ENCODE measurements around the gene SECISBP2.
A peak's percentile ranks its signal among the peaks of the same experiment; 100 is the strongest.
"Not testable (repeated sequence)": the region's sequence is repeated elsewhere in the genome, so short reads cannot be mapped to it uniquely, and the experiment has no call there.

The SECISBP2 gene, protein sequence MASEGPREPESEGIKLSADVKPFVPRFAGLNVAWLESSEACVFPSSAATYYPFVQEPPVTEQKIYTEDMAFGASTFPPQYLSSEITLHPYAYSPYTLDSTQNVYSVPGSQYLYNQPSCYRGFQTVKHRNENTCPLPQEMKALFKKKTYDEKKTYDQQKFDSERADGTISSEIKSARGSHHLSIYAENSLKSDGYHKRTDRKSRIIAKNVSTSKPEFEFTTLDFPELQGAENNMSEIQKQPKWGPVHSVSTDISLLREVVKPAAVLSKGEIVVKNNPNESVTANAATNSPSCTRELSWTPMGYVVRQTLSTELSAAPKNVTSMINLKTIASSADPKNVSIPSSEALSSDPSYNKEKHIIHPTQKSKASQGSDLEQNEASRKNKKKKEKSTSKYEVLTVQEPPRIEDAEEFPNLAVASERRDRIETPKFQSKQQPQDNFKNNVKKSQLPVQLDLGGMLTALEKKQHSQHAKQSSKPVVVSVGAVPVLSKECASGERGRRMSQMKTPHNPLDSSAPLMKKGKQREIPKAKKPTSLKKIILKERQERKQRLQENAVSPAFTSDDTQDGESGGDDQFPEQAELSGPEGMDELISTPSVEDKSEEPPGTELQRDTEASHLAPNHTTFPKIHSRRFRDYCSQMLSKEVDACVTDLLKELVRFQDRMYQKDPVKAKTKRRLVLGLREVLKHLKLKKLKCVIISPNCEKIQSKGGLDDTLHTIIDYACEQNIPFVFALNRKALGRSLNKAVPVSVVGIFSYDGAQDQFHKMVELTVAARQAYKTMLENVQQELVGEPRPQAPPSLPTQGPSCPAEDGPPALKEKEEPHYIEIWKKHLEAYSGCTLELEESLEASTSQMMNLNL

DNA sequence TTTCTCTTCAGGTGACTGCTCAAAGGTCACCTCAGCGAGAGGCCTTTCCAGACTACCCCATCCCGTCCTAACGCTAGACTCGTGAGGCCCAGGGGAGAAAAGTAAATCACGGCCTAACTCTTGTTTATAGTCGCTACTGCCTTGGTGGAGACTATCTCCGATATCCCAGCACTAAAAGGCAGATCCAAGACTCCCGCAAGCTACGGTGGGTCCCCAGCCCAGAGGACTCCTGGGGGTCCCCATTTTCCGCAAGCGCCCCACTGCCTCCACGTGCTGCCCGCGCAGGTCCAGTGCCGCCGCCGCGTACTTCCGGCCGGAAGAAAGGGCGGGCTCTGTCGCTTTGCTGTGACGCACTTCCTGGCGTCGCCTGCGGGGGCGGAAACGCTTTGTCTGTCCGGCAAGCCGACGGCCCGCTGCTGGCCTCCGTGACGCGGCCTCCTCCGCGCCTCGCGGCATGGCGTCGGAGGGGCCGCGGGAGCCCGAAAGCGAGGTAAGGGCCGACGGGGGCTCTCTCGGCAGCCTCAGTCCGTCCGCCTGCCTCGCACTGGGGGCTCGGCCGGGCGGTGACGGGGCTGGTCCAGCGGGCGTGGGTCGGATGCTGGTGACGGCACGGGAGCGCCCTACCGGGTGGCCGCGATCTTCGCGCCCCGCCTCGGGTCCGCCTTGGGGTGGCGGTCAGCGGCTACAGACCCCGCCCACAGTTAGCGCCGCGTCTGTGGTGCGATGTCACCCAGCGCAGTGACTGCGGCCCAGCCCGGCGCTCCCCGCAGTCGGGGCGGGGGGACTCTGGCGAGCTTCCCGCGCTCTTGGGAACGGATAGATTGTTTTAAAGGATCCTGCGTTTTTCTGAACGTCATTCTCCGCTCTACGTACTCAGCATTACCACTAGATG, at the start of gene SECISBP2:
Gene SECISBP2 (plus strand): TSS at position 378 of the 892 bp plus-strand sequence. CDS start 77 bp downstream, at position 455.
- intact Hi-C loops (cut with DNase I), result no loop called here
- peak; percentile 82 to 98 (median 93) for DNase-seq

DNA sequence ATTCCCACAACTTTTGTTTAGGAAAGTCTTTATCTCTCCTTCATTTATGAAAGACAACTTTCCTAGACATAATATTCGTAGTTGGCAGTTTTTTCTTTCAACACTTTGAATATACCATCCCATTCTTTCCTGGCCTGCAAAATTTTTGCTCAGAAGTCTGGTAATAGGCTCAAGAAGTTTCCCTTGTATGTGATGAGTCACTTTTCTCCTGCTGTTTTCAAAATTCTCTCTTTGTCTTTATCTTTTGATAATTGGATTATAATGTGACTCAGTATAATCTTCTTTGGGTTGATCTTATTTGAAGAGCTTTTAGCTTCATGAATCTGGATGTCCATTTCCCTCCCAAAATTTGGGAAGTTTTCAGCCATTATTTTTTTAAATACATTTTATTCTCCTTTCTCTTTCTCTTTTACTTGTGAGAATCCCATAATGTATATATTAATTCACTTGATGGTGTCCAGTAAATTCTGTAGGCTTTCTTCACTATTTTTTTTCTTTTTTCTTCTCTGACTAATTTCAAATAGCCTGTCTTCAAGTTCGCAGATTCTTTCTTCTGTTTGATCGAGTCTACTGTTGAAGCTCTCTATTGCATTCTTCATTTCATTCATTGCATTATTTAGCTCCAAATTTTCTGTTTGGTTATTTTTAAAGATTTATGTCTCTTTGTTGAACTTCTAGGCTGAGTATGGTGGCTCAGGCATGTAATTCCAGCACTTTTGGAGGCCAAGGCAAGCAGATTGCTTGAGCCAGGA, 44.6 kb upstream of the SECISBP2 start:
- no peak for DNase-seq
- intact Hi-C loops (cut with DNase I), result no loop called here

GRCh38 chr9:89274838-89275237, 43.5 kb upstream of the SECISBP2 start:
- no peak for DNase-seq
- intact Hi-C loops (cut with DNase I), result no loop called here

- intact Hi-C loops (cut with DNase I), result not testable (repeated sequence)
Observed at GRCh38 chr9:89276040-89276439, 42.3 kb upstream of the SECISBP2 start.

GRCh38 chr9:89277043-89277442, 41.3 kb upstream of the SECISBP2 start:
- no peak for DNase-seq
- intact Hi-C loops (cut with DNase I), result no loop called here

More at GRCh38 chr9:89276040-89276439, 42.3 kb upstream of the SECISBP2 start:
- DNase-seq, result not testable (repeated sequence)

DNA sequence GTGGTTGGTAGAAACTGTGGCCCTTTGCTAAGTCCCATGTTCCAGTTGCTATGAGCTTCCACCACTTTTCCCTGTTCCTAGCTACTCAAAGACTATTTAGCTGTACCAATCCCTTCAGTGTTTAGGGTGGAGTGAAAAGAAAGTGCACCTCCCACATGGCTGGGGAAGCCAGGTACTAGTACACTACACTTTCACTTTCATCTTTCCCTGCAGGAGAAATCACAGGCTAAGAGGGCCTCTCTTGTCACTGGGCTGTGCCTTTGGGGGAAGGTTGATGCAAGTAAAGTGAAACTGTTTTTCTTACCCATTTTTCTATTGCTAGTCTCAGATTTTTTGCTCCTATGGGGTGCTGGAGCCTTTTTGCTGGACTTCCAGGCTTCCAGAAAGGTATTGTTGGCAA, 40.8 kb upstream of the SECISBP2 start:
- intact Hi-C loops (cut with DNase I), result no loop called here
- no peak for DNase-seq

DNA sequence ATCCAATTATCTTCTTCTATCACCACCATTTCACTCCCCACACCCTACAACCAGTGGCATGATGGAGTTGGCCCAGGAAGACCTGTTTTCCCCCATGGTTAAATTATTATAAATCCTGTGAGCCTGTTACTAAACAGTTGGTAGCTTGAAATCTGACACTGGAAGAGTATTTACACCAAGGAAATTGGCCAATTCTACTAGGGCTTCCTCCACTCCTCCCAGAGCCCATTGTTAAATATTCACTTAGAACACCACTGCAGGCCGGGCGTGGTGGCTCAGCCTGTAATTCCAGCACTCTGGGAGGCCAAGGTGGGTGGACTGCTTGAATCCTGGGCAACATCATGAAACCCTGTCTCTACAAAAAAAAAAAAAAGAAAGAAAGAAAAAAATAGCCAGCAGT, 39.7 kb upstream of the SECISBP2 start:
- no peak for DNase-seq
- intact Hi-C loops (cut with DNase I), result no loop called here

DNA sequence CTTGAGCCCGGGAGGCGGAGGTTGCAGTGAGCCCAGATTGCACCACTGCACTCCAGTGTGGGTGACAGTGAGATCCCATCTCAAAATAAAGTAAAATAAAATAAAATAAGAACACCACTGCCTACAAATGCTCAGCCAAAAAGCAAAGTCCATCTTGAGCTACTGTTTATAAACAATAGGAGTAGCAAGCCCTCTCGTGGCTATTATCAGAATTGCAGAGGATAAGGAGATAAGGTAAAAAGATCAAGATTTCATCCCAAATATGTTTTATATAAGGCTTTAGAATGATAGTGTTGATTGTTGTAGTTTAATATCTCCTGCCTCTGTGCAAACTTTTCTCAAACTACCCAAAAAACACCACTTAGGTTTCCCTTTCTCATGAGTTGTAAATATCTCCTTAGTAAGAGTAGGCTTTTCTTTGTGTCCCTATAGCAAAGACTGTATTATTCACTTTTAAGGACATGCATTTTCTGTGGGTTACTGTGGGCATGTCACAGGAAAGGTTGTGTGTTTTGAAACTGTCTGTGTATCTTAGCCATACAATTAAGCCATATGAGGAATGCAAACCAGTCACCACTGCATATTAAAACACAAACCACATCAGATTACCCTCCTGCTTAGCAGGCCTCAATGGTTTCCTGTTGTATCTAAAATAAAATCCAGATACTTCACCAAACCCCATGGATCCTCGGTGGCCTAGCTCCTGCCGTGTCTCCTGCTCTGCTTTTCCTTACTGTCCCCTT, 39.1 kb upstream of the SECISBP2 start:
- intact Hi-C loops (cut with DNase I), result no loop called here
- peak in 10 of 42 donors; percentile 13 to 55 (median 34) for DNase-seq

GRCh38 chr9:89281106-89281505, 37.2 kb upstream of the SECISBP2 start:
- no peak for DNase-seq
- intact Hi-C loops (cut with DNase I), result no loop called here

DNA sequence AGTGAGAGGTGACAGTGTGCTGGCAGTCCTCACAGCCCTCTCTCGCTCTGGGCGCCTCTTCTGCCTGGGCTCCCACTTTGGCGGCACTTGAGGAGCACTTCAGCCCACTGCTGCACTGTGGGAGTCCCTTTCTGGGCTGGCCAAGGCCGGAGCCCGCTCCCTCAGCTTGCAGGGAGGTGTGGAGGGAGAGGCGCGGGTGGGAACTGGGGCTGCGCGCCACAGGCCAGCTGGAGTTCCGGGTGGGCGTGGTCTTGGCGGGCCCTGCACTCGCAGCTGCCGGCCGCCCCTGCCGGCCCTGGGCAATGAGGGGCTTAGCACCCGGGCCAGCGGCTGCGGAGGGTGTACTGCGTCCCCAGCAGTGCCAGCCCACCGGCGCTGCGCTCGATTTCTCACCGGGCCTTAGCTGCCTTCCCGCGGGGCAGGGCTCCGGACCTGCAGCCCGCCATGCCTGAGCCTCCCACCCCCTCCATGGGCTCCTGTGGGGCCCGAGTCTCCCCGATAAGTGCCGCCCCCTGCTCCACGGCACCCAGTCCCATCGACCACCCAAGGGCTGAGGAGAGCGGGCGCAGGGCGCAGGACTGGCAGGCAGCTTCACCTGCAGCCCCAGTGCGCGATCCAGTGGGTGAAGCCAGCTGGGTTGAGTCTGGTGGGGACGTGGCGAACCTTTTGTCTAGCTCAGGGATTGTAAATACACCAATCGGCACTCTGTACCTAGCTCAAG, 35.9 kb upstream of the SECISBP2 start:
- intact Hi-C loops (cut with DNase I), result not testable (repeated sequence)
- peak in 3 of 42 donors; percentile 11 to 29 (median 17) for DNase-seq

GRCh38 chr9:89284076-89284475, 34.2 kb upstream of the SECISBP2 start:
- intact Hi-C loops (cut with DNase I), result no loop called here
- no peak for DNase-seq

- no peak for DNase-seq
- intact Hi-C loops (cut with DNase I), result no loop called here
Observed at GRCh38 chr9:89291741-89292140, 26.6 kb upstream of the SECISBP2 start.

GRCh38 chr9:89293014-89293413, 25.3 kb upstream of the SECISBP2 start:
- intact Hi-C loops (cut with DNase I), result no loop called here
- no peak for DNase-seq

GRCh38 chr9:89295400-89295799, 22.9 kb upstream of the SECISBP2 start:
- intact Hi-C loops (cut with DNase I), result no loop called here
- no peak for DNase-seq

DNA sequence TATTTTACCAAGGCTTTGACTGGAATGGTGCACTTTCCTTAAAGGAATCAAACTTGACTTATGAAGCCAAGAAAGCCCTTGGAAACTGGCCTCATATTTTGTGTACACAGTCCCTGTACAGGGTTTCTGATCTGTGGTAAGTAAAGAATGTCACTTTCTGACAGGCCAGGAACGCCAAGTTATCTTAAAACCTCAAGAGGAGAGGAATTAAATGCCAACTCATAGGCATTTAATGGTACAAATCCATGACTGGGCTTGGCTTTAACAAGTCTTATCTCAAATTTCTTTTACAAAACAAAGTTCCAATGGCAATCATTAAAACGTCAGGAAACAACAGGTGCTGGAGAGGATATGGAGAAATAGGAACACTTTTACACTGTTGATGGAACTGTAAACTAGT, 16.3 kb upstream of the SECISBP2 start:
- not testable (repeated sequence) for DNase-seq

GRCh38 chr9:89304020-89304833, 14.1 kb upstream of the SECISBP2 start:
- no peak for DNase-seq
- intact Hi-C loops (cut with DNase I), result loop anchor here (10.0 kb wide), 1 partner anchor 119 kb away; no protein-coding TSS in a partner anchor

More for the DNA sequence above, 16.3 kb upstream of the SECISBP2 start:
- intact Hi-C loops (cut with DNase I), result loop anchor here (10.0 kb wide), 1 partner anchor 117 kb away; no protein-coding TSS in a partner anchor
